GM12878 (cell line): Measurements from ENCODE around the gene FERMT3. TPM values are rescaled to one million over a fixed set of nuclear protein-coding genes. Genes with fewer than 3 reads are reported as not detected.

ENCODE experiments used
- ATAC-seq: fragments of 200-7000 bp; cut with Tn5 transposase; 3 replicates; pipeline ENCODE4 v1.9.1; 2020; ENCODE audit warnings: mild to moderate bottlenecking, moderate library complexity
- BruUV-seq: library from RNA; stranded (reverse); fragments of 400-500 nt; replicated peaks from 2 replicates; lab custom pipeline; 2021; lab: Mats Ljungman, UMichigan
- CTCF ChIA-PET: fragments of 300-600 bp; sonication (Branson Sonifier 250); formaldehyde crosslinking; extraction: SDS; loops from one replicate; lab custom pipeline; 2021; ENCODE audit warnings: inconsistent platforms; lab: Yijun Ruan, JAX
- POLR2A ChIA-PET: fragments of 350-600 bp; formaldehyde crosslinking; extraction: SDS; loops from one replicate; lab custom pipeline; 2021; ENCODE audit warnings: inconsistent platforms; lab: Charles Lee
- RAD21 ChIA-PET: fragments of 300-600 bp; sonication (Branson Sonifier 250); formaldehyde crosslinking; loops from one replicate; lab custom pipeline; 2023; ENCODE audit warnings: antibody characterized with exemption; ENCODE audit not compliant: unreplicated experiment; lab: Charles Lee
- SMC1A ChIA-PET: fragments of 300-600 bp; sonication (Branson Sonifier 250); formaldehyde crosslinking; loops from one replicate; lab custom pipeline; 2023; ENCODE audit not compliant: unreplicated experiment, uncharacterized antibody; lab: Charles Lee
- DNase-seq: peaks from one replicate; pipeline ENCODE4 v3.0.0-alpha.2; 2011; ENCODE audit warnings: low read depth, low spot score
- FAIRE-seq: peaks from 3 replicates; lab custom pipeline; 2011; peaks lifted over from hg19 to GRCh38; lab: Jason Lieb, UNC
- H2AFZ ChIP-seq: 2 replicates; pipeline ENCODE4 v1.6.0; 2011; ENCODE audit warnings: low read depth, low read length, control low read depth; ENCODE audit not compliant: control insufficient read depth
- H3K27ac ChIP-seq: 2 replicates; pipeline ENCODE4 v1.5.1; 2011; ENCODE audit warnings: control low read depth; ENCODE audit not compliant: control insufficient read depth, insufficient read depth
- H3K27me3 ChIP-seq, 2 experiments: replicated peaks in 1 of 2; 2 replicates each; pipeline versions ENCODE4 v1.6.0 to v1.6.1; 2011; ENCODE audit warnings: low read length in 1 of 2; ENCODE audit not compliant: control insufficient read depth in 2 of 2, insufficient read depth in 2 of 2
- H3K36me3 ChIP-seq, 2 experiments: 2 replicates each; pipeline ENCODE4 v1.5.1; 2011; ENCODE audit warnings: low read length in 1 of 2; ENCODE audit not compliant: control insufficient read depth in 2 of 2, insufficient read depth in 2 of 2
- H3K4me1 ChIP-seq: 2 replicates; pipeline ENCODE4 v1.6.1; 2011; ENCODE audit warnings: mild to moderate bottlenecking, low read length, moderate library complexity, mixed read lengths; ENCODE audit not compliant: control insufficient read depth, insufficient read depth
- H3K4me2 ChIP-seq: 2 replicates; pipeline ENCODE4 v1.6.0; 2011; ENCODE audit warnings: control low read depth; ENCODE audit not compliant: control insufficient read depth, insufficient read depth
- H3K4me3 ChIP-seq: fragments of 200-600 bp; sonication (generic); 2 replicates; pipeline ENCODE4 v1.5.1; 2016
- H3K79me2 ChIP-seq: 2 replicates; pipeline ENCODE4 v1.6.0; 2011; ENCODE audit warnings: low read length; ENCODE audit not compliant: control insufficient read depth, insufficient read depth
- H3K9ac ChIP-seq: 2 replicates; pipeline ENCODE4 v1.8.0; 2011; ENCODE audit warnings: low read length, control low read depth, mixed read lengths; ENCODE audit not compliant: control insufficient read depth, insufficient read depth
- H3K9me3 ChIP-seq: replicated peaks from 3 replicates; pipeline ENCODE4 v1.5.1; 2011; ENCODE audit warnings: mild to moderate bottlenecking, low read length; ENCODE audit not compliant: control insufficient read depth, insufficient read depth
- H4K20me1 ChIP-seq: 2 replicates; pipeline ENCODE4 v1.6.0; 2011; ENCODE audit not compliant: control insufficient read depth, insufficient read depth
- ASH2L ChIP-seq: fragments of 300-600, 200-600 bp; sonication (generic); IDR thresholded peaks from 2 replicates; pipeline ENCODE4 v1.6.1; 2017; ENCODE audit warnings: low read depth, mild to moderate bottlenecking, borderline replicate concordance
- ATF7 ChIP-seq: fragments of 450-650 bp; IDR thresholded peaks from 2 replicates; pipeline ENCODE4 v1.6.1; 2016; ENCODE audit warnings: low read depth, mild to moderate bottlenecking
- CBFB ChIP-seq: IDR thresholded peaks from 2 replicates; pipeline ENCODE4 v1.6.1; 2016; ENCODE audit warnings: antibody characterized with exemption, low read depth
- EZH2 ChIP-seq: IDR thresholded peaks from 2 replicates; pipeline ENCODE4 v1.6.1; 2012; ENCODE audit warnings: low read depth, mild to moderate bottlenecking, control low read depth, inconsistent platforms, low read length, borderline replicate concordance; ENCODE audit not compliant: control insufficient read depth
- MTA3 ChIP-seq: IDR thresholded peaks from 2 replicates; pipeline ENCODE4 v1.6.1; 2012; ENCODE audit warnings: low read length, inconsistent platforms, borderline replicate concordance
- MYC ChIP-seq: IDR thresholded peaks from 2 replicates; pipeline ENCODE4 v1.6.1; 2011; ENCODE audit warnings: mild to moderate bottlenecking, low read length, moderate library complexity, inconsistent platforms; ENCODE audit not compliant: insufficient read depth, insufficient replicate concordance, insufficient read length, severe bottlenecking
- PML ChIP-seq: IDR thresholded peaks from 2 replicates; pipeline ENCODE4 v1.6.1; 2012; ENCODE audit warnings: low read length, inconsistent platforms
- POLR2A ChIP-seq: IDR thresholded peaks from 2 replicates; pipeline ENCODE4 v1.6.1; 2011; ENCODE audit warnings: low read depth, mild to moderate bottlenecking, low read length
- POLR2AphosphoS2 ChIP-seq: IDR thresholded peaks from 2 replicates; pipeline ENCODE4 v1.6.1; 2011; ENCODE audit warnings: low read depth, mild to moderate bottlenecking, low read length, improper control_type of control experiment, moderate library complexity
- POLR2AphosphoS5 ChIP-seq: IDR thresholded peaks from 2 replicates; pipeline ENCODE4 v1.6.1; 2011; ENCODE audit warnings: mild to moderate bottlenecking, low read length, inconsistent platforms
- PRDM15 ChIP-seq: fragments of 450-650 bp; formaldehyde crosslinking; IDR thresholded peaks from 2 replicates; pipeline ENCODE4 v1.4.0; 2020; ENCODE audit warnings: mild to moderate bottlenecking, moderate library complexity
- WGBS: methylation state at CpG from one replicate; pipeline ENCODE4 v1.1.6; 2016; ENCODE audit warnings: low lambda C conversion rate; ENCODE audit not compliant: insufficient replicate concordance, insufficient coverage; ENCODE audit errors: missing lambda C conversion rate; 5-methylcytosine and 5-hydroxymethylcytosine counted together
- in situ Hi-C: fragments of 300-500 bp; cut with MboI; formaldehyde crosslinking; loops from 9 replicates; pipeline ENCODE4 v1.14.3; 2018; ENCODE audit warnings: mixed read lengths
- intact Hi-C: fragments of 100-400 bp; cut with micrococcal nuclease; formaldehyde crosslinking; loops from one replicate; pipeline ENCODE4 v1.14.2; 2022; ENCODE audit not compliant: unreplicated experiment
- polyA plus RNA-seq, 11 experiments: library from polyadenylated mRNA; depleted of rRNA in 4 of 11; unstranded in 6 of 11; stranded (reverse) in 5 of 11; fragments of >200 nt; fragmentation: Nextera tagmentation in 4 of 11; fragmentation: Illumina TruSeq in 1 of 11; extraction: Ambion mirVana in 4 of 11; extraction: Trizol in 1 of 11; gene quantifications; 1 replicate in 1 of 11; 2 replicates in 10 of 11; pipeline versions ENCODE4 v1.2.1 to v1.2.3, GENCODE V29; 2011 to 2016; ENCODE audit warnings: inconsistent platforms in 2 of 11, missing spikeins in 2 of 11, low read depth in 1 of 11
- total RNA-seq, 4 experiments: library from RNA; depleted of rRNA in 3 of 4; stranded (reverse); fragments of >200 nt in 3 of 4; fragmentation: Illumina TruSeq in 1 of 4; extraction: Trizol in 1 of 4; gene quantifications; 2 replicates each; pipeline versions ENCODE4 v1.2.1 to v1.2.3, GENCODE V29; 2013 to 2021

The FERMT3 gene
- total and polyA plus RNA-seq, 10 of the 15 experiments (the other 5 are each of a cell fraction or from before 2014, with no cell fraction given), result 2.0 to 211 (median 114) TPM

GRCh38 chr11:64224151-64224890 is 17.8 kb downstream of the FERMT3 start:
- BruUV-seq, result no TSS peak
- DNase-seq, result no peak
- peak overlapping the region; percentile 91 for H3K4me2 ChIP-seq

More at GRCh38 chr11:64224151-64224890, 17.8 kb downstream of the FERMT3 start:
- peaks cover 32% of the 10 kb centered on the region for H3K79me2 ChIP-seq
- 0 out of 2 replicates have a peak overlapping the region, but pooled peaks have one; percentile 90 for H3K4me3 ChIP-seq
- H3K27ac ChIP-seq, result no peak overlapping the region
- RAD21 ChIA-PET, result interaction anchor here (1.4 to 1.6 kb wide), 2 partner anchors 17 to 19 kb away, joined by 5 to 6 read pairs; no protein-coding TSS in a partner anchor
- SMC1A ChIA-PET, result interaction anchor here (1.7 to 5.4 kb wide), 2 partner anchors 10 to 18 kb away, joined by 5 to 56 read pairs; partner anchors contain the start of gene FERMT3
- no peak overlapping the region for H2AFZ ChIP-seq
- H3K27me3 ChIP-seq, result no peaks in the 10 kb centered on the region
- peaks cover 14 to 22% of the 10 kb centered on the region in 2 experiments for H3K36me3 ChIP-seq
- TF ChIP-seq ASH2L (no peak), CBFB (no peak), MYC (no peak), PRDM15 (CRISPR knock-in tag) (no peak), MTA3 (peak; percentile 72; the same call in 1 of the 2 replicates), PML (peak; percentile 20; the same call in 1 of the 2 replicates), POLR2AphosphoS5 (peak; percentile 70; the same call in 1 of the 2 replicates), POLR2AphosphoS2 (peak; percentile 57; the same call in 1 of the 2 replicates), EZH2 (no peak), POLR2A (peak; percentile 75), ATF7 (no peak)
- no peak overlapping the region for H3K9ac ChIP-seq
- no peaks in the 10 kb centered on the region for H4K20me1 ChIP-seq
- H3K4me1 ChIP-seq, result peaks cover 12% of the 10 kb centered on the region
- CTCF ChIA-PET, result interaction anchor here (0.6 to 5.0 kb wide), 4 partner anchors 18 to 1800 kb away, joined by 3 to 59 read pairs (median 8); partner anchors contain the start of genes FERMT3 and STIP1
- POLR2A ChIA-PET, result interaction anchor here (0.5 to 9.7 kb wide), 7 partner anchors 9 to 80 kb away, joined by 3 to 85 read pairs (median 5); partner anchors contain the start of genes ESRRA, FERMT3, FKBP2 and PPP1R14B
- intact Hi-C loops, result no loop called here
- ATAC-seq (no peak), FAIRE-seq (no peak)
- WGBS, result 78% methylated on average over 16 of the region's 17 CpGs
- in situ Hi-C loops, result no loop called here
- H3K9me3 ChIP-seq, result no peaks in the 10 kb centered on the region
